GM12874 (cell line): ENCODE data around the gene SPAG5.

Source experiments
- TF ChIP-seq, protein P1 (sequence below): IDR thresholded peaks from 2 replicates; pipeline ENCODE4 v1.5.1; 2011; ENCODE audit warnings: low read depth, mild to moderate bottlenecking, control low read depth, low read length, moderate library complexity; ENCODE audit not compliant: insufficient read depth

Gene SPAG5

DNA sequence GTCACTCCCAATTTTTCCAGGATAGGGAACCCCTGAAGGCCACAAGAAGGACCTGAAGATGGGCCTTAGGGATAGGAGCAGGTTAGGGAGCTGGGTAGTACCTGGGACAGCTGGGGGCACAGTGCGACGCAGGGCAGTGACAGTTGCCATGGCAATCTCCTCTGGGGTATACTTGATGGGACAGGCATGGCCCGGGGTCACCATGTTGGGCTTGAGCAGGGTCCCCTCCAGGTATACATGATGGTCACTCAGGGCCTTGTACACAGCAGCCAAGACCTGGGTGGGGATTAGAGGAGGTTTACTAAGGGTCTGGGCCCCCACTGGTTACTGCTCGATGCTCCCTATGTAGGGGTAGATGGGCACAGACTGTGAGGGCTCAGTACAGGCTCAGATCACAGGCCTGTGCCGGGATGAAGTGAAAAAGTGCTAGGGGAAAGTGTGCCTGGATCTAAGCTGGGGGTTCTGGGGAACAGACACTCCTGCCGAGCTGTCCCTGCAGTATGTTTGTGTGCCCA lies 24.8 kb downstream of the SPAG5 start:
- TF ChIP-seq, protein P1, sequence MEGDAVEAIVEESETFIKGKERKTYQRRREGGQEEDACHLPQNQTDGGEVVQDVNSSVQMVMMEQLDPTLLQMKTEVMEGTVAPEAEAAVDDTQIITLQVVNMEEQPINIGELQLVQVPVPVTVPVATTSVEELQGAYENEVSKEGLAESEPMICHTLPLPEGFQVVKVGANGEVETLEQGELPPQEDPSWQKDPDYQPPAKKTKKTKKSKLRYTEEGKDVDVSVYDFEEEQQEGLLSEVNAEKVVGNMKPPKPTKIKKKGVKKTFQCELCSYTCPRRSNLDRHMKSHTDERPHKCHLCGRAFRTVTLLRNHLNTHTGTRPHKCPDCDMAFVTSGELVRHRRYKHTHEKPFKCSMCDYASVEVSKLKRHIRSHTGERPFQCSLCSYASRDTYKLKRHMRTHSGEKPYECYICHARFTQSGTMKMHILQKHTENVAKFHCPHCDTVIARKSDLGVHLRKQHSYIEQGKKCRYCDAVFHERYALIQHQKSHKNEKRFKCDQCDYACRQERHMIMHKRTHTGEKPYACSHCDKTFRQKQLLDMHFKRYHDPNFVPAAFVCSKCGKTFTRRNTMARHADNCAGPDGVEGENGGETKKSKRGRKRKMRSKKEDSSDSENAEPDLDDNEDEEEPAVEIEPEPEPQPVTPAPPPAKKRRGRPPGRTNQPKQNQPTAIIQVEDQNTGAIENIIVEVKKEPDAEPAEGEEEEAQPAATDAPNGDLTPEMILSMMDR: no peak

DNA sequence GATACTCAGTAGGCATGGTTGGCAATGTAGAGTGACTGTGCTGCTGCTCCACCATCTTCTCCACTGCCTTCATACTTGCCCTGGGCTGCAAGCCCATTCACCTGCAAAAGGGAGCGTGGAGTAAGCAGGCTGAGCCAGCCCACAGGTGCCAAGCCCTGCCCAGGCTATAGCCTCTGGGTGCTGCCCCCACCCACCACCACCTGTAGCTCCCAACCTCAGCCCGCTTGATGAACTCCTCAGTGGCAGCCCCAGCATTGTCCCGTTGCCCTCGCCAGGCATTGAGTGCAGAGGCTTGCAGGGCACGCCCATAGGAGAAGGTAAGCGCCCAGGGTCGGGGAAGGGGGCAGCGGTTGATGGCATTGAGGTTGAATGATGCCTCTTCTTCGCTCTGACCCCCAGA lies 25.3 kb downstream of the SPAG5 start:
- TF ChIP-seq, protein P1: no peak

DNA sequence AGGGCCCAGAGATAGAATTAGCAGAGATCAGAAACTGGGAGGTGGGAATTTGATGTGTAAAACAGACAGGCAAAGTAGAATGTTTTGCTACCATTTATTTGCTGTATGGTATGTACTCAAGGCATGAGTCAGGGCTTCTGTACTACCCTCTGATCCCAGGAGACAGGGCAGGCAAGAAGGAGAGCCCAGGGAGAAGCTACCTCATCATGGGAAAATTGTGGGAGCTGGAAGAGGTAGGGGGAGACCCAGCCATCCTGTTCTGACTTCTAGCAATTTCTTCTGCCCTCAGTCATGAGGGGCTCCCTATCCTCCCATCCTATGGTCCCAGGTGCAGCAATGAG lies 25.8 kb downstream of the SPAG5 start:
- TF ChIP-seq, protein P1: no peak

DNA sequence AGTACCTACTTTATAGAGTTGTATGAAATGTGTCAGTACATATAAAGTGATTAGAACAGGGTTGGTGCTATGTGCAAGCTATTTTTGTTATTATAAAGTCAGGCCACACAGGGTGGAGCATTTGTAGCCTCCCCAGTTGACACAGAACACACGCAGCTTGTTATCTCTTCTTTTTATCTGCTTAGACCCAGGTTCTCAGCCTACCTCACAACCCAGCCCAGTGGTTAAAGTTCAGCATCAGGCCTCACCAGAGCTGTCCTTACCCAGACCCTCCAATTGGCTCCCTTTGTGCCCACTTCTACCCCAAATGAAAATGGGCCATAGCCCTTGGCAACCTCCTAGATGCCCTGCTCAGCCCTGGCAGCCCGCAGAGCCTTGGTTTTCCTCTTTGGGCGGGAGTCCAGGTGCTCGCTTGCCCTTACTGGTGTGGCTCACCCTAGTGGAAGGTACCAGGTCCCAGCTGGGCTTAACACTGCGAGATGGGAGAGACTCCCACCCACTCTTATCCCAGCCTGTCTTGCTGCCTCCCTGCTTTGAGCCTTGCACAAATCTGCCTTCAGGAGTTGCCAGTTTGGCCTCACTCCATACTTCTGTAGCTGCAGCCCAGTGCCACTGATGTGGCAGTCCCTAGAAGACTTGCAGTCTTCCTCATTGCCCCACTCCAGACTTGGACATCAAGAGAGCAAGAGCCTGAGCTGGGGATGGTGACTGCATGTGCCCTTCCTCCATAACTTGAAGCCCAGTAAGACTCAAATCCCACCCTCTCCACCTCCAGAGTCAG lies 26.4 kb downstream of the SPAG5 start:
- TF ChIP-seq, protein P1: no peak

DNA sequence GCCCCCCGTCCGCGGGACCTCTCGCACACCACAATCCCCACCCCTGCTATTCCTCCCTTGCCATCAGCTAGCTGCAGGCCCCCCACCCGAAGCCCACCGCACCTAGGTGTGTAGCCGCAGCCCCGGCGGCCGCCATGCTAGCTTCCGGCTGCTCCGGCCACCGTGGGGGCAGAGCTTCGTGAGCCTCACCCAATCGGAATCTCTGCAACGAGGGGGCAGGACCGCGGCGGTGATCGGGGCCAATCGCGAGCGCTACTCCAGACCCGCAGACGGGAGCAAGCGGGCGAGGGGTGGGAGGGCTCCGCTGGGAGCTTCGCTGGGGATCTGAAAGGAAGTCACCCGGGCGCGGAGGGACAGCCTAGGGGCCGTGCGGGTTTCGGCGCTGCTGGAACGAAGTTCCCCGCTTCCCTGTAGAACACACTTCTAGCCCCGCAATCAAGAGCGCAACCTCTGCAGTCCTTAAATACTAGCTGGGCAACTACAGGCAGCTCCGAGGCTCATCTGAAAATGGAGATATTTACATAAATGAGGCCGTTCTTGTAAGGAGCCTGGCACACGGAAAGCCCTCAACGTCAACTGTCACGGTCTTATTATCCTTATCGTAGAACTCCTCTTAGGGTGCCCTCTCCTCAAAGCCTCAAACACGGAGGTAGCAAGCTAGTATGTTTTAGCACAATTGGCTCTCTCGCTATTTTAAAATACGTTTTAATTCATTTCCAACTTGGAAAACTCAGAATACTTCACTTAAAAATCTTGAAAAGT lies 27.3 kb downstream of the SPAG5 start, which contains the start of gene PIGS:
Gene PIGS (minus strand): TSS at position 164 of the 762 bp plus-strand sequence. CDS start 28 bp downstream, at position 136.
- TF ChIP-seq, protein P1: no peak

DNA sequence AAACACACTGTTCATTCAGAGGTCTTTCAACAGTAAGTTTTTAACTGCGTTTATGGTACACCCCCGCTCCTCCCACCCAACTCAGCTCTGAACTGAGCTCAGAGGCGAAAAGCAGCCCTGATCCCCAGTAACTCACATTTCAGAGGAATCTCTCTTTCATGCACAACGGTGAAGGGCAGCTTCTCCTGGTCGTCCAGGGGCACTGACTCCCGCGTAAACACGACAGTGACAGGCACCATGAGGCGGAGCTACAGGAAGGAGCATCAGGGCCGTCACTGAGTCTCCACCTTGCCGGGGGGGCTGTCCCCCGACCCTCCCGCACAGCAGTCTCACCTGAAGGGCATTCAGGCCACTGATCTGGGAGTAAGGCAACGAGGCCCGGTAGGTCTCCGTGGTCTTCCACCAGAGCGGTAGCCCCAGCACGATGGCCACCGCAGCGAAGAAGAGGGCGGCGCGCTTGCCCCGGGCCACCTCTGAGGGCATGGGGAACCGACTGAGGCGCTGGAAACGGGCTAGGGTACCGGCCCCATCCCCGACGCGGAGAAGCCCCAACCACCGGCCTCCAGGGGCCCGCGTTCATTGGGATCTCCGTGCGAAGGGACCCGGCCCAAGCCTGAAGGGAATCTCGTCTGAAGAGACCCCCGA lies 28.0 kb downstream of the SPAG5 start:
- TF ChIP-seq, protein P1: no peak

DNA sequence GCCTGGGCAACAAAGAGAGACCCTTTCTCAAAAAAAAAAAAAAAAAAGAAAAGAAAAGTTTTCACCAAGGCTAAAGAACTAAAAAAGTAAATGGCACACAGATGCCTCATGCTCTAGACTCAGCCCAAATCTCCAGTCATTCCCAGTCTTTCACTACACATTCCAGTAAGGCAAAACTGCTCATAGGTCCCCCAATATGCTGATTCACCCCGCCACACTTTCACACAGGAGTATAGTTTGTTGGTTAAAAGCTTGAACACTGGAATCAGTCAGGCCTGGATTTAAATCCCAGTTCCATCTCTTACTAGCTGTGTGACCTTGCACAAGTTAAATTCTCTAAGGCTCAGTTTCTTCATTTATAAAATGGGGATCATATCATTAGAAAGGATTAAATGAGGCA lies 29.4 kb downstream of the SPAG5 start:
- TF ChIP-seq, protein P1: no peak
